Neural cell (in vitro differentiated cells): ENCODE results near the gene RBMS3. TPM values are rescaled to one million over a fixed set of nuclear protein-coding genes. Genes with fewer than 3 reads are reported as not detected.

Experiments used
- H2AFZ ChIP-seq: fragments of 200-600, 300-800 bp; sonication (generic), shearing (Covaris generic); 2 replicates; pipeline ENCODE4 v1.6.0; 2014; ENCODE audit warnings: low read depth, mild to moderate bottlenecking, antibody characterized with exemption, low read length, moderate library complexity
- H3F3A ChIP-seq: fragments of 200-600 bp; shearing (Covaris generic); 2 replicates; pipeline ENCODE4 v1.6.1; 2016; ENCODE audit warnings: mild to moderate bottlenecking, moderate library complexity, mixed read lengths, antibody characterized with exemption, low read length; ENCODE audit not compliant: insufficient read depth, poor library complexity, severe bottlenecking
- H3K27ac ChIP-seq: fragments of 200-600, 300-800 bp; sonication (generic), shearing (Covaris generic); 2 replicates; pipeline ENCODE4 v1.5.1; 2014; ENCODE audit warnings: mild to moderate bottlenecking, low read length, moderate library complexity
- H3K27me3 ChIP-seq: fragments of 300-800, 200-600 bp; sonication (generic), shearing (Covaris generic); 2 replicates; pipeline ENCODE4 v1.6.0; 2014; ENCODE audit warnings: mild to moderate bottlenecking, low read depth, low read length, moderate library complexity; ENCODE audit not compliant: insufficient read depth
- H3K36me3 ChIP-seq: fragments of 300-800, 200-600 bp; sonication (generic), shearing (Covaris generic); 2 replicates; pipeline ENCODE4 v1.5.1; 2014; ENCODE audit warnings: mild to moderate bottlenecking, antibody characterized with exemption, low read length, moderate library complexity; ENCODE audit not compliant: insufficient read depth
- H3K4me2 ChIP-seq: fragments of 300-800, 200-600 bp; sonication (generic), shearing (Covaris generic); 2 replicates; pipeline ENCODE4 v1.6.0; 2014; ENCODE audit warnings: mild to moderate bottlenecking, low read length
- H3K4me3 ChIP-seq: fragments of 300-800, 200-600 bp; sonication (generic), shearing (Covaris generic); 2 replicates; pipeline ENCODE4 v1.5.1; 2014; ENCODE audit warnings: mild to moderate bottlenecking, low read length, moderate library complexity
- H3K79me2 ChIP-seq: fragments of 200-600 bp; shearing (Covaris generic); replicated peaks from 2 replicates; pipeline ENCODE4 v1.6.0; 2014; ENCODE audit warnings: mild to moderate bottlenecking, low read length, moderate library complexity; ENCODE audit not compliant: insufficient read depth
- H3K9ac ChIP-seq: fragments of 300-800, 200-600 bp; sonication (generic), shearing (Covaris generic); 2 replicates; pipeline ENCODE4 v1.6.1; 2016; ENCODE audit warnings: mild to moderate bottlenecking, low read length, mixed read lengths
- H3K9me2 ChIP-seq: fragments of 200-600 bp; shearing (Covaris generic); 2 replicates; pipeline ENCODE4 v1.6.1; 2016; ENCODE audit warnings: mild to moderate bottlenecking, low read length, mixed read lengths; ENCODE audit not compliant: insufficient read depth
- H3K9me3 ChIP-seq: fragments of 200-600, 300-800 bp; sonication (generic), shearing (Covaris generic); 2 replicates; pipeline ENCODE4 v1.6.1; 2016; ENCODE audit warnings: mild to moderate bottlenecking, mixed run types, low read length, moderate library complexity, mixed read lengths
- H4K20me1 ChIP-seq: fragments of 200-600 bp; shearing (Covaris generic); 2 replicates; pipeline ENCODE4 v1.6.1; 2016; ENCODE audit warnings: mild to moderate bottlenecking, mixed run types; ENCODE audit not compliant: insufficient read depth
- CTCF ChIP-seq: fragments of 450-650 bp; IDR thresholded peaks from 2 replicates; pipeline ENCODE4 v1.5.1; 2014; ENCODE audit warnings: antibody characterized with exemption, mild to moderate bottlenecking, moderate library complexity; ENCODE audit not compliant: poor library complexity, severe bottlenecking
- EP300 ChIP-seq: fragments of 450-650 bp; conservative IDR thresholded peaks from 2 replicates; pipeline ENCODE4 v1.6.1; 2014; ENCODE audit warnings: antibody characterized with exemption, mild to moderate bottlenecking, moderate library complexity; ENCODE audit not compliant: poor library complexity, severe bottlenecking
- EZH2 ChIP-seq: fragments of 200-600, 300-800 bp; shearing (Covaris generic), sonication (generic); IDR thresholded peaks from 2 replicates; pipeline ENCODE4 v1.6.1; 2014; ENCODE audit warnings: antibody characterized with exemption, low read length, borderline replicate concordance, mild to moderate bottlenecking; ENCODE audit not compliant: insufficient read depth, poor library complexity, severe bottlenecking
- MXI1 ChIP-seq: fragments of 450-650 bp; conservative IDR thresholded peaks from 2 replicates; pipeline ENCODE4 v1.6.1; 2014; ENCODE audit warnings: antibody characterized with exemption, mild to moderate bottlenecking; ENCODE audit not compliant: poor library complexity, severe bottlenecking
- POLR2AphosphoS5 ChIP-seq: IDR thresholded peaks from 2 replicates; pipeline ENCODE4 v1.6.1; 2012
- RAD21 ChIP-seq: fragments of 450-650 bp; conservative IDR thresholded peaks from 2 replicates; pipeline ENCODE4 v1.6.1; 2014; ENCODE audit warnings: antibody characterized with exemption, mild to moderate bottlenecking, moderate library complexity
- SMC3 ChIP-seq: fragments of 450-650 bp; conservative IDR thresholded peaks from 2 replicates; pipeline ENCODE4 v1.6.1; 2014; ENCODE audit warnings: antibody characterized with exemption, mild to moderate bottlenecking, moderate library complexity; ENCODE audit not compliant: poor library complexity
- TAF1 ChIP-seq: IDR thresholded peaks from 2 replicates; pipeline ENCODE4 v1.6.1; 2012; ENCODE audit warnings: low read depth
- polyA plus RNA-seq: library from polyadenylated mRNA; depleted of rRNA; stranded (reverse); fragments of >200 nt; gene quantifications from 2 replicates; pipeline ENCODE4 v1.2.3, GENCODE V29; 2014
- TF ChIP-seq, protein P1 (sequence below): IDR thresholded peaks from 2 replicates; pipeline ENCODE4 v1.6.1; 2012; ENCODE audit warnings: borderline replicate concordance

Gene RBMS3
- polyA plus RNA-seq, 1 donor from 2014 or later = 0.53 TPM

- Histone ChIP-seq H3K4me2 (no peak overlapping the region), H2AFZ (no peak overlapping the region), H4K20me1 (no peaks in the 10 kb centered on the region), H3K9me3 (no peaks in the 10 kb centered on the region), H3K79me2 (no peaks in the 10 kb centered on the region), H3K27me3 (no peaks in the 10 kb centered on the region), H3K9me2 (no peaks in the 10 kb centered on the region), H3F3A (no peaks in the 10 kb centered on the region), H3K4me3 (no peak overlapping the region), H3K36me3 (no peaks in the 10 kb centered on the region), H3K9ac (no peak overlapping the region), H3K27ac (no peak overlapping the region)
- TF ChIP-seq RAD21 (no peak), CTCF (no peak), TAF1 (no peak), POLR2AphosphoS5 (no peak), EP300 (no peak), SMC3 (no peak), MXI1 (no peak), EZH2 (no peak)
- TF ChIP-seq, protein P1, sequence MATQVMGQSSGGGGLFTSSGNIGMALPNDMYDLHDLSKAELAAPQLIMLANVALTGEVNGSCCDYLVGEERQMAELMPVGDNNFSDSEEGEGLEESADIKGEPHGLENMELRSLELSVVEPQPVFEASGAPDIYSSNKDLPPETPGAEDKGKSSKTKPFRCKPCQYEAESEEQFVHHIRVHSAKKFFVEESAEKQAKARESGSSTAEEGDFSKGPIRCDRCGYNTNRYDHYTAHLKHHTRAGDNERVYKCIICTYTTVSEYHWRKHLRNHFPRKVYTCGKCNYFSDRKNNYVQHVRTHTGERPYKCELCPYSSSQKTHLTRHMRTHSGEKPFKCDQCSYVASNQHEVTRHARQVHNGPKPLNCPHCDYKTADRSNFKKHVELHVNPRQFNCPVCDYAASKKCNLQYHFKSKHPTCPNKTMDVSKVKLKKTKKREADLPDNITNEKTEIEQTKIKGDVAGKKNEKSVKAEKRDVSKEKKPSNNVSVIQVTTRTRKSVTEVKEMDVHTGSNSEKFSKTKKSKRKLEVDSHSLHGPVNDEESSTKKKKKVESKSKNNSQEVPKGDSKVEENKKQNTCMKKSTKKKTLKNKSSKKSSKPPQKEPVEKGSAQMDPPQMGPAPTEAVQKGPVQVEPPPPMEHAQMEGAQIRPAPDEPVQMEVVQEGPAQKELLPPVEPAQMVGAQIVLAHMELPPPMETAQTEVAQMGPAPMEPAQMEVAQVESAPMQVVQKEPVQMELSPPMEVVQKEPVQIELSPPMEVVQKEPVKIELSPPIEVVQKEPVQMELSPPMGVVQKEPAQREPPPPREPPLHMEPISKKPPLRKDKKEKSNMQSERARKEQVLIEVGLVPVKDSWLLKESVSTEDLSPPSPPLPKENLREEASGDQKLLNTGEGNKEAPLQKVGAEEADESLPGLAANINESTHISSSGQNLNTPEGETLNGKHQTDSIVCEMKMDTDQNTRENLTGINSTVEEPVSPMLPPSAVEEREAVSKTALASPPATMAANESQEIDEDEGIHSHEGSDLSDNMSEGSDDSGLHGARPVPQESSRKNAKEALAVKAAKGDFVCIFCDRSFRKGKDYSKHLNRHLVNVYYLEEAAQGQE = no peak
Observed at GRCh38 chr3:29410660-29411405, 130.0 kb downstream of the RBMS3 start.

DNA sequence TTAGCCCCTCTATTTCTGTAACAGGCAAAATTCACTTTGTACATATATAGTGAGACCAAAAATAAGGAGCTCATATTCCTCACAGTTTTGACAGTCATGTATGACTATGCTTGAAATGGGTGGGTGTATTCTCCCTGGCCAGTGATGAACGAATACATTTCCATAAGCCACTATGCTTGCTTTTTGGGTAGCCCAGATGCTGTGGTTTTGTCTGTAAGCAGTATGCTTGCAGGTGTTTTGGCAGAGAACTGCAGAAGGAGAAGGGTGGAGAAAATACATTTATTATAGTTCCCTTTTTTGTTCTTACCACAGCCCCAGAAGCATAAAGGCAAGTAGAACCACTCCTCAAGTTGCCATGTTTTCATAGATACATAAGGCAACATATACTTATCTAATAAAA lies 131.2 kb downstream of the RBMS3 start:
- Histone ChIP-seq H3K9me2 (no peaks in the 10 kb centered on the region), H2AFZ (no peak overlapping the region), H4K20me1 (no peaks in the 10 kb centered on the region), H3K9ac (no peak overlapping the region), H3K27ac (no peak overlapping the region), H3K4me2 (no peak overlapping the region), H3K9me3 (no peaks in the 10 kb centered on the region), H3K79me2 (no peaks in the 10 kb centered on the region), H3K27me3 (no peaks in the 10 kb centered on the region), H3K4me3 (no peak overlapping the region), H3K36me3 (no peaks in the 10 kb centered on the region), H3F3A (no peaks in the 10 kb centered on the region)
- TF ChIP-seq MXI1 (no peak), TAF1 (no peak), EZH2 (no peak), SMC3 (no peak), RAD21 (no peak), EP300 (no peak), POLR2AphosphoS5 (no peak), CTCF (no peak)
- TF ChIP-seq, protein P1 = no peak
